BLaER1 (cell line): ENCODE data around the gene HEATR1.

Experiments used
- H3K27ac ChIP-seq: shearing (Covaris generic); formaldehyde crosslinking; 2 replicates; pipeline ENCODE4 v1.8.1; 2022
- H3K27me3 ChIP-seq: shearing (Covaris generic); formaldehyde crosslinking; 2 replicates; pipeline ENCODE4 v1.8.1; 2022
- H3K36me3 ChIP-seq: shearing (Covaris generic); formaldehyde crosslinking; 2 replicates; pipeline ENCODE4 v1.8.1; 2022
- H3K4me1 ChIP-seq: shearing (Covaris generic); formaldehyde crosslinking; 2 replicates; pipeline ENCODE4 v1.8.1; 2022
- H3K4me2 ChIP-seq: shearing (Covaris generic); formaldehyde crosslinking; 2 replicates; pipeline ENCODE4 v1.8.1; 2022
- H3K4me3 ChIP-seq: shearing (Covaris generic); formaldehyde crosslinking; 2 replicates; pipeline ENCODE4 v1.8.1; 2022
- H3K9ac ChIP-seq: shearing (Covaris generic); formaldehyde crosslinking; 2 replicates; pipeline ENCODE4 v1.8.1; 2022
- H3K9me3 ChIP-seq: shearing (Covaris generic); formaldehyde crosslinking; 2 replicates; pipeline ENCODE4 v1.8.1; 2022
- H4K20me1 ChIP-seq: shearing (Covaris generic); formaldehyde crosslinking; 2 replicates; pipeline ENCODE4 v1.8.1; 2022
- Cebpa-rat ChIP-seq: shearing (Covaris generic); IDR thresholded peaks from 2 replicates; pipeline ENCODE4 v1.8.1; 2022

HEATR1 gene

GRCh38 chr1:236565530-236565929 lies 38.8 kb downstream of the HEATR1 start:
- no peak overlapping the region for H3K4me3 ChIP-seq
- peaks cover 99% of the 10 kb centered on the region for H3K36me3 ChIP-seq
- no peak for TF ChIP-seq Cebpa-rat
- no peak overlapping the region for H3K4me2 ChIP-seq
- H3K9me3 ChIP-seq, result no peaks in the 10 kb centered on the region
- H3K4me1 ChIP-seq, result no peaks in the 10 kb centered on the region
- H3K27ac ChIP-seq, result no peak overlapping the region
- H3K27me3 ChIP-seq, result no peaks in the 10 kb centered on the region
- H4K20me1 ChIP-seq, result no peaks in the 10 kb centered on the region
- no peak overlapping the region for H3K9ac ChIP-seq

GRCh38 chr1:236561976-236562375 lies 42.3 kb downstream of the HEATR1 start:
- Histone ChIP-seq H3K36me3 (peaks cover 99% of the 10 kb centered on the region), H3K4me3 (no peak overlapping the region), H3K9me3 (no peaks in the 10 kb centered on the region), H3K4me2 (no peak overlapping the region), H3K27ac (no peak overlapping the region), H3K27me3 (no peaks in the 10 kb centered on the region), H3K4me1 (no peaks in the 10 kb centered on the region), H3K9ac (no peak overlapping the region), H4K20me1 (no peaks in the 10 kb centered on the region)
- TF ChIP-seq Cebpa-rat, result no peak

- Histone ChIP-seq H3K27ac (no peak overlapping the region), H3K9ac (no peak overlapping the region), H3K4me2 (no peak overlapping the region), H3K36me3 (peaks cover 99% of the 10 kb centered on the region), H4K20me1 (no peaks in the 10 kb centered on the region), H3K9me3 (no peaks in the 10 kb centered on the region), H3K4me1 (no peaks in the 10 kb centered on the region), H3K27me3 (no peaks in the 10 kb centered on the region), H3K4me3 (no peak overlapping the region)
- TF ChIP-seq Cebpa-rat, result no peak
Observed at GRCh38 chr1:236560213-236560771, 44.0 kb downstream of the HEATR1 start.

- no peak overlapping the region for H3K4me2 ChIP-seq
- H4K20me1 ChIP-seq, result no peaks in the 10 kb centered on the region
- H3K27ac ChIP-seq, result no peak overlapping the region
- H3K4me1 ChIP-seq, result no peaks in the 10 kb centered on the region
- no peak for TF ChIP-seq Cebpa-rat
- no peak overlapping the region for H3K4me3 ChIP-seq
- H3K9me3 ChIP-seq, result no peaks in the 10 kb centered on the region
- H3K27me3 ChIP-seq, result no peaks in the 10 kb centered on the region
- peaks cover 99% of the 10 kb centered on the region for H3K36me3 ChIP-seq
- H3K9ac ChIP-seq, result no peak overlapping the region
Observed at GRCh38 chr1:236558846-236559245, 45.5 kb downstream of the HEATR1 start.

- Histone ChIP-seq H3K9me3 (no peaks in the 10 kb centered on the region), H4K20me1 (no peaks in the 10 kb centered on the region), H3K4me1 (no peaks in the 10 kb centered on the region), H3K36me3 (peaks cover 99% of the 10 kb centered on the region), H3K27ac (no peak overlapping the region), H3K4me3 (no peak overlapping the region), H3K9ac (no peak overlapping the region), H3K27me3 (no peaks in the 10 kb centered on the region), H3K4me2 (no peak overlapping the region)
- TF ChIP-seq Cebpa-rat, result no peak
Observed at GRCh38 chr1:236558081-236558480, 46.2 kb downstream of the HEATR1 start.

- no peak overlapping the region for H3K27ac ChIP-seq
- H3K27me3 ChIP-seq, result no peaks in the 10 kb centered on the region
- no peak overlapping the region for H3K4me2 ChIP-seq
- H3K9me3 ChIP-seq, result no peaks in the 10 kb centered on the region
- TF ChIP-seq Cebpa-rat, result no peak
- H3K36me3 ChIP-seq, result peaks cover 99% of the 10 kb centered on the region
- no peak overlapping the region for H3K9ac ChIP-seq
- no peak overlapping the region for H3K4me3 ChIP-seq
- no peaks in the 10 kb centered on the region for H3K4me1 ChIP-seq
- H4K20me1 ChIP-seq, result 0 out of 2 replicates have a peak, but pooled peaks cover 6% of the 10 kb centered on the region
Observed at GRCh38 chr1:236556606-236557005, 47.7 kb downstream of the HEATR1 start.

- Histone ChIP-seq H3K27ac (no peak overlapping the region), H3K4me3 (no peak overlapping the region), H3K4me1 (no peaks in the 10 kb centered on the region), H3K27me3 (no peaks in the 10 kb centered on the region), H3K4me2 (no peak overlapping the region), H4K20me1 (0 out of 2 replicates have a peak, but pooled peaks cover 6% of the 10 kb centered on the region), H3K9me3 (no peaks in the 10 kb centered on the region), H3K36me3 (peaks cover 100% of the 10 kb centered on the region), H3K9ac (no peak overlapping the region)
- no peak for TF ChIP-seq Cebpa-rat
Observed at GRCh38 chr1:236553370-236553769, 50.9 kb downstream of the HEATR1 start.

GRCh38 chr1:236552901-236553300 lies 51.4 kb downstream of the HEATR1 start:
- Histone ChIP-seq H3K4me1 (no peaks in the 10 kb centered on the region), H4K20me1 (0 out of 2 replicates have a peak, but pooled peaks cover 6% of the 10 kb centered on the region), H3K27me3 (no peaks in the 10 kb centered on the region), H3K4me3 (no peak overlapping the region), H3K27ac (no peak overlapping the region), H3K4me2 (no peak overlapping the region), H3K9me3 (no peaks in the 10 kb centered on the region), H3K9ac (no peak overlapping the region), H3K36me3 (peaks cover 100% of the 10 kb centered on the region)
- TF ChIP-seq Cebpa-rat, result no peak

GRCh38 chr1:236552096-236552495 lies 52.2 kb downstream of the HEATR1 start:
- Histone ChIP-seq H3K27me3 (no peaks in the 10 kb centered on the region), H3K4me1 (no peaks in the 10 kb centered on the region)

GRCh38 chr1:236550961-236551851 lies 53.1 kb downstream of the HEATR1 start:
- Histone ChIP-seq H3K27me3 (no peaks in the 10 kb centered on the region), H3K4me1 (no peaks in the 10 kb centered on the region), H3K36me3 (peaks cover 100% of the 10 kb centered on the region), H3K9me3 (no peaks in the 10 kb centered on the region), H3K9ac (no peak overlapping the region), H3K27ac (no peak overlapping the region), H3K4me2 (no peak overlapping the region), H4K20me1 (0 out of 2 replicates have a peak, but pooled peaks cover 6% of the 10 kb centered on the region), H3K4me3 (no peak overlapping the region)
- TF ChIP-seq Cebpa-rat, result no peak

More at GRCh38 chr1:236552096-236552495, 52.2 kb downstream of the HEATR1 start:
- H3K9ac ChIP-seq, result no peak overlapping the region
- no peaks in the 10 kb centered on the region for H3K9me3 ChIP-seq
- H4K20me1 ChIP-seq, result 0 out of 2 replicates have a peak, but pooled peaks cover 6% of the 10 kb centered on the region
- TF ChIP-seq Cebpa-rat, result no peak
- no peak overlapping the region for H3K4me2 ChIP-seq
- no peak overlapping the region for H3K4me3 ChIP-seq
- H3K27ac ChIP-seq, result no peak overlapping the region
- peaks cover 100% of the 10 kb centered on the region for H3K36me3 ChIP-seq
